ENCODE results near the gene SERINC2. TPM values are rescaled to one million over a fixed set of nuclear protein-coding genes. Genes with fewer than 3 reads are reported as not detected.

SERINC2 gene
- total RNA-seq, 1 donor from 2014 or later, result 30.4 TPM

- Histone ChIP-seq H3K9ac (ENCODE audit: low read length) (no peak overlapping the region), H3K4me3 (ENCODE audit: insufficient read depth, low read depth, low read length) (no peak overlapping the region), H2AFZ (ENCODE audit: low read depth, low read length) (no peak overlapping the region), H3K79me2 (ENCODE audit: insufficient read depth, low read length) (no peaks in the 10 kb centered on the region), H3K4me1 (ENCODE audit: insufficient read depth, low read length) (no peaks in the 10 kb centered on the region), H3K27me3 (ENCODE audit: insufficient read depth, low read length) (no peaks in the 10 kb centered on the region), H4K20me1 (ENCODE audit: insufficient read depth, low read length) (no peaks in the 10 kb centered on the region), H3K4me2 (ENCODE audit: low read length) (no peak overlapping the region), H3K36me3 (ENCODE audit: insufficient read depth, low read length) (peaks cover 6% of the 10 kb centered on the region), H3K27ac (ENCODE audit: low read depth, low read length) (no peak overlapping the region), H3K9me3 (ENCODE audit: insufficient read depth, low read depth, low read length) (no peaks in the 10 kb centered on the region)
- Mint-ChIP-seq H3K27ac (ENCODE audit: unreplicated experiment) (no peak overlapping the region), H3K36me3 (ENCODE audit: low read depth, unreplicated experiment) (peaks cover 20% of the 10 kb centered on the region), H3K4me3 (ENCODE audit: unreplicated experiment) (no peak overlapping the region), H3K9me3 (ENCODE audit: unreplicated experiment) (no peaks in the 10 kb centered on the region), H3K4me1 (ENCODE audit: low read depth, unreplicated experiment) (peaks cover 18% of the 10 kb centered on the region), H3K27me3 (ENCODE audit: low read depth, unreplicated experiment) (no peaks in the 10 kb centered on the region)
- TF ChIP-seq CTCF (IDR thresholded peaks at IDR 0.05; ENCODE audit: insufficient read depth, low read depth, low read length), result no peak
- no peak for TF ChIP-seq EZH2 (IDR thresholded peaks at IDR 0.05; ENCODE audit: insufficient read depth, low read length)
- DNase-seq (ENCODE audit: low read depth) (no peak), FAIRE-seq (no peak)
Measured at GRCh38 chr1:31366796-31367195, 46.2 kb upstream of the SERINC2 start.

- no peak for DNase-seq (ENCODE audit: low read depth)
- H3K36me3 ChIP-seq (ENCODE audit: insufficient read depth, low read length), result peaks cover 2% of the 10 kb centered on the region
Measured at GRCh38 chr1:31368611-31369107, 44.4 kb upstream of the SERINC2 start.

More at GRCh38 chr1:31368611-31369107, 44.4 kb upstream of the SERINC2 start:
- peaks cover 30% of the 10 kb centered on the region for H3K4me1 Mint-ChIP-seq (ENCODE audit: low read depth, unreplicated experiment)
- Histone ChIP-seq H4K20me1 (ENCODE audit: insufficient read depth, low read length) (no peaks in the 10 kb centered on the region), H3K9me3 (ENCODE audit: insufficient read depth, low read depth, low read length) (no peaks in the 10 kb centered on the region), H3K27ac (ENCODE audit: low read depth, low read length) (no peak overlapping the region), H3K79me2 (ENCODE audit: insufficient read depth, low read length) (no peaks in the 10 kb centered on the region), H3K27me3 (ENCODE audit: insufficient read depth, low read length) (no peaks in the 10 kb centered on the region), H3K4me1 (ENCODE audit: insufficient read depth, low read length) (peaks cover 10% of the 10 kb centered on the region), H3K4me3 (ENCODE audit: insufficient read depth, low read depth, low read length) (no peak overlapping the region), H3K9ac (ENCODE audit: low read length) (no peak overlapping the region), H3K4me2 (ENCODE audit: low read length) (no peak overlapping the region), H2AFZ (ENCODE audit: low read depth, low read length) (no peak overlapping the region)
- peaks cover 17% of the 10 kb centered on the region for H3K36me3 Mint-ChIP-seq (ENCODE audit: low read depth, unreplicated experiment)
- no peak for FAIRE-seq
- TF ChIP-seq CTCF (IDR thresholded peaks at IDR 0.05; ENCODE audit: insufficient read depth, low read depth, low read length) (no peak), EZH2 (IDR thresholded peaks at IDR 0.05; ENCODE audit: insufficient read depth, low read length) (no peak)
- no peaks in the 10 kb centered on the region for H3K27me3 Mint-ChIP-seq (ENCODE audit: low read depth, unreplicated experiment)
- no peak overlapping the region for H3K27ac Mint-ChIP-seq (ENCODE audit: unreplicated experiment)
- no peak overlapping the region for H3K4me3 Mint-ChIP-seq (ENCODE audit: unreplicated experiment)
- no peaks in the 10 kb centered on the region for H3K9me3 Mint-ChIP-seq (ENCODE audit: unreplicated experiment)

All from astrocyte (in vitro differentiated cells and primary cell).